Measurements from ENCODE around the gene GALNT3. TPM values are rescaled to one million over a fixed set of nuclear protein-coding genes. Genes with fewer than 3 reads are reported as not detected.

The GALNT3 gene
- total and polyA plus RNA-seq, 2 donors (not counting 1 experiment from before 2014, with no cell fraction given) = 0.32 to 0.66 TPM

- Histone ChIP-seq H3K9me3 (ENCODE audit: control insufficient read depth, insufficient read depth, low read depth, low read length) (no peaks in the 10 kb centered on the region), H4K20me1 (ENCODE audit: control insufficient read depth, extremely low read depth, insufficient read depth, low read length) (no peaks in the 10 kb centered on the region), H3K27ac (ENCODE audit: insufficient read depth, low read length) (no peak overlapping the region), H3K4me3 (replicated peaks in 1 of 4; ENCODE audit: control extremely low read depth in 1 of 4, insufficient read depth in 1 of 4, low read depth in 3 of 4, low read length in 4 of 4) (no peak overlapping the region), H3K79me2 (ENCODE audit: control insufficient read depth, insufficient read depth, low read length) (no peaks in the 10 kb centered on the region), H3K36me3 (ENCODE audit: control insufficient read depth, insufficient read depth, low read length) (no peaks in the 10 kb centered on the region), H2AFZ (ENCODE audit: low read length) (no peak overlapping the region), H3K4me1 (ENCODE audit: control insufficient read depth, extremely low read depth, insufficient read depth, low read length) (no peaks in the 10 kb centered on the region), H3K9ac (ENCODE audit: insufficient read depth, low read length) (no peak overlapping the region), H3K27me3 (ENCODE audit: control insufficient read depth, insufficient read depth, low read length) (no peaks in the 10 kb centered on the region), H3K4me2 (ENCODE audit: extremely low read depth, insufficient read depth, low read length) (no peak overlapping the region)
- DNase-seq (ENCODE audit: low read depth in 2 of 2) = no peak
- TF ChIP-seq CTCF (conservative IDR thresholded peaks at IDR 0.05 in 1 of 2, IDR thresholded peaks at IDR 0.05 in 1 of 2; ENCODE audit: low read depth in 1 of 2, low read length in 2 of 2) (no peak), EZH2 (IDR thresholded peaks at IDR 0.05; ENCODE audit: low read length, missing control alignments) (no peak)
Measured at GRCh38 chr2:165801176-165801575, 7.1 kb upstream of the GALNT3 start.

- Histone ChIP-seq H4K20me1 (ENCODE audit: control insufficient read depth, extremely low read depth, insufficient read depth, low read length) (no peaks in the 10 kb centered on the region), H3K4me1 (ENCODE audit: control insufficient read depth, extremely low read depth, insufficient read depth, low read length) (no peaks in the 10 kb centered on the region), H3K4me2 (ENCODE audit: extremely low read depth, insufficient read depth, low read length) (no peak overlapping the region), H3K27me3 (ENCODE audit: control insufficient read depth, insufficient read depth, low read length) (no peaks in the 10 kb centered on the region), H3K79me2 (ENCODE audit: control insufficient read depth, insufficient read depth, low read length) (no peaks in the 10 kb centered on the region), H3K27ac (ENCODE audit: insufficient read depth, low read length) (no peak overlapping the region), H3K4me3 (replicated peaks in 1 of 4; ENCODE audit: control extremely low read depth in 1 of 4, insufficient read depth in 1 of 4, low read depth in 3 of 4, low read length in 4 of 4) (no peak overlapping the region), H3K36me3 (ENCODE audit: control insufficient read depth, insufficient read depth, low read length) (no peaks in the 10 kb centered on the region), H3K9me3 (ENCODE audit: control insufficient read depth, insufficient read depth, low read depth, low read length) (no peaks in the 10 kb centered on the region), H2AFZ (ENCODE audit: low read length) (no peak overlapping the region), H3K9ac (ENCODE audit: insufficient read depth, low read length) (no peak overlapping the region)
- DNase-seq (ENCODE audit: low read depth in 2 of 2) = no peak
- TF ChIP-seq EZH2 (IDR thresholded peaks at IDR 0.05; ENCODE audit: low read length, missing control alignments) = no peak
Measured at GRCh38 chr2:165796819-165797530, 2.9 kb upstream of the GALNT3 start.

- DNase-seq (ENCODE audit: low read depth in 2 of 2) = no peak
- H3K9me3 ChIP-seq (ENCODE audit: control insufficient read depth, insufficient read depth, low read depth, low read length) = no peaks in the 10 kb centered on the region
- no peak overlapping the region for H2AFZ ChIP-seq (ENCODE audit: low read length)
- no peak overlapping the region for H3K4me2 ChIP-seq (ENCODE audit: extremely low read depth, insufficient read depth, low read length)
- H3K79me2 ChIP-seq (ENCODE audit: control insufficient read depth, insufficient read depth, low read length) = no peaks in the 10 kb centered on the region
- H3K9ac ChIP-seq (ENCODE audit: insufficient read depth, low read length) = no peak overlapping the region
- H3K27me3 ChIP-seq (ENCODE audit: control insufficient read depth, insufficient read depth, low read length) = no peaks in the 10 kb centered on the region
- H3K27ac ChIP-seq (ENCODE audit: insufficient read depth, low read length) = no peak overlapping the region
- H3K4me3 ChIP-seq (replicated peaks in 1 of 4; ENCODE audit: control extremely low read depth in 1 of 4, insufficient read depth in 1 of 4, low read depth in 3 of 4, low read length in 4 of 4) = no peak overlapping the region
- no peaks in the 10 kb centered on the region for H4K20me1 ChIP-seq (ENCODE audit: control insufficient read depth, extremely low read depth, insufficient read depth, low read length)
- no peaks in the 10 kb centered on the region for H3K4me1 ChIP-seq (ENCODE audit: control insufficient read depth, extremely low read depth, insufficient read depth, low read length)
- no peaks in the 10 kb centered on the region for H3K36me3 ChIP-seq (ENCODE audit: control insufficient read depth, insufficient read depth, low read length)
- no peak for TF ChIP-seq EZH2 (IDR thresholded peaks at IDR 0.05; ENCODE audit: low read length, missing control alignments)
- no peak for TF ChIP-seq CTCF (conservative IDR thresholded peaks at IDR 0.05 in 1 of 2, IDR thresholded peaks at IDR 0.05 in 1 of 2; ENCODE audit: low read depth in 1 of 2, low read length in 2 of 2)
Measured at GRCh38 chr2:165796129-165796528, 2.1 kb upstream of the GALNT3 start.
